Activated CD4-positive, alpha-beta T cell treated with anti-CD3 and anti-CD28 coated beads, Interleukin-2, amount 50 U/mL, for 48 hours (primary cell): ENCODE measurements around the gene ATP11C.

Experiments used
- DNase-seq, 2 experiments: peaks; one replicate each; pipeline ENCODE4 v3.0.0-alpha.2; 2020

Gene ATP11C

DNA sequence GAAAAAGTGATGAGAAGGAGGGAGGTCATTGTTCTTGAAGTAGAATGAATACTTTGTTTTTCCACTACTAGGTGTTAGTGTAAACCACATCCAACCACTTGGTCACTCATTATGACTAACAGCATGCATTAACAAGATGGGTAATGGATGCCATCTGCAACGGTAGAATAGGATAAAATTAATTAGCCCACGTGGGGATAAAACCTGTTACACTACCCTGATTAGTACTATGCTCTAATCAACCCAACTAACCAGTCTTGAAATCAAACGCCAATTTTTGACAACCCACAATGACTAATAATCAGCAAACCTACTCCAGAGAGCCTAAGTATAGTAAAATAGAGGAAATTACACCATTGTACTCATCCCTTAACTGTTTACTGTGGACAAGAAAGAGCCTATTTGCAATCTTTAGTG lies 131.4 kb downstream of the ATP11C start:
- no peak for DNase-seq

DNA sequence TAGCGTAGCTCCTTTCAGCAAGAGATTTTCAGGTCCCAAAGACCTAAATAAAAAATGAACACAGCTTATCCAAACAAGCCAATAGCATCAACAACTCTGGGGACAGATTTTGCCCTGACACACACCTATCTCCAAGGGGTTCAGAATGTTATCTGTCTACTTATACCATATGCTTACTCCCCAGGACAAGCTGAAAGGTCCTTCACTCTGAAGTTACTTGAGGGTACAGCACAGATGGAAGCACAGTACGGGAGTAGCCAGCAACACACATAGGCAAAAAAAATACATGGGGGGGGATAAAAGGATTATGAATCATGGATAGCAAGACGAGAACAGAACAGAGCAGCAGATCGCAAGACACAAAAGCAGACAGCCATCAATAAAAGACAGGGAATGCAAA lies 134.2 kb downstream of the ATP11C start:
- DNase-seq: no peak

DNA sequence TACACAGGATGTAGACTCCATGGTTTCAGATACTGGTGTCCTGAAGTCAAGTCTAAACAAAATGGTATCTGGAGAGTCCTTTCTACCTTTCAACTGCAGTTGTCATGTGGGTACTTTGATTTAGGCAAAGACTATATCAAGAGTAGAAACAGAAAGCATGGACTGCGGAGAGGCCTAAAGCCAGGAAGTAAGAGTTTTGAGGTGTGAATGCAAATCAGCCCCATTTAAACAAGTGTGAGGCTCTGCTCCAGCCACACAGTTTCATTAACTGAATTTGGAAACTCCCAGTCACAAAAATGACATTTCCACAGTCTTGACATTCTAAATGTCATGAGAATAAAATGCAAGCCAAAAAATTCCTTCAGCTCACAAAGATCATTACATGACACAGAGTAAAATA lies 137.7 kb downstream of the ATP11C start:
- no peak for DNase-seq

DNA sequence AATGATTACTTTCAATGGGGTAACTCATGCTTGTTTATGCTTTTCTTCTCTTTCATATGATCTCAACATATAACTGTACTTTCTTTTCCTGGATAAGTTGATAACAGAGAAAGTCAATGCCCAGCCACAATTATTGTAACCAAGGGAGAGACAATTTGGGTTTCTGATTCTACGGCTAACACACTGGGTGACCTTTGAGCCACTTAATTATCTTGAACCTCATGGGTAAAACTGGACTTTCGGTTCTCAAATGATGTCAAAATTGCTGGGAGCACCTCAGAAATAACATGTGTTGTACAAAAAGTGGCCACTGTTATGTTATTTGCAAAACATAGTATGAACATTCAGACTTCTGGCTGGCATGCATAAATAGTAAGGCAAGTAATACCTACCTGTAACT lies 145.3 kb downstream of the ATP11C start:
- DNase-seq: no peak

DNA sequence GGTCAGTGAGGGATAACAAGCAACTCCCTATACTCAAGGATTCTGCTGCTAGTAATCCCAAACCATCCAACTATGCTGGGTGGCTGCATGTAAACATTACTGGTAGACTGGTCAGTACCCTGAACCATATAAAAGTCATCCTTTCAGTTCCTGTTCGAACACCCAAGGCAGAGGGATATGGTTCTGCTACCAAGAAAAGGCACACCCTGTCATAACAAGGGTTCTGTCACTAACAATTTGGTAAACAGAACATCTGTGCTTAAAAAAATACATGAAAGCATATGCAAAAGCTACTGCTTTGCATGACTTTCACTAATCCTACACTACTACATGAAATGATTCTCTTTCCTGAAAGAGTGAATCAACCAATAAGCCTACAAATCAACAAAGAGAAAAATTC lies 148.0 kb downstream of the ATP11C start:
- DNase-seq: no peak

DNA sequence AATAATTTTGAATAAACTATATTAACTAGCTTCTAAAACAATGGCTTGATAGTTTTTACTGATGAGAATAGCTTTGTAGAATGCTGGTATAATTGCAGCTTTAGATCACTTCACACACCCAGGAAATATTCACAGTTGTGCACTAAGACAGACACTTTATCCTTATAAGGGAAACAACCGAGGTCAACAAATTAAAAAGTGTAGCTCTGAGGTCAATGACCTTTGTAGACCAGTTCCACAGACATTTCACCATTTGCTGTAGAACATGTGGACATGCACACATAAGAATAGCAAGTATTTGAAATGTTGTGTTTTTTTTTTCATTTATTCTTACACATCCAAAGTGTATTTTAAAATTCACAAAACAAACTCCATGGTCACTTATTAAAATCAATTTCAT lies 148.9 kb downstream of the ATP11C start:
- DNase-seq: no peak

DNA sequence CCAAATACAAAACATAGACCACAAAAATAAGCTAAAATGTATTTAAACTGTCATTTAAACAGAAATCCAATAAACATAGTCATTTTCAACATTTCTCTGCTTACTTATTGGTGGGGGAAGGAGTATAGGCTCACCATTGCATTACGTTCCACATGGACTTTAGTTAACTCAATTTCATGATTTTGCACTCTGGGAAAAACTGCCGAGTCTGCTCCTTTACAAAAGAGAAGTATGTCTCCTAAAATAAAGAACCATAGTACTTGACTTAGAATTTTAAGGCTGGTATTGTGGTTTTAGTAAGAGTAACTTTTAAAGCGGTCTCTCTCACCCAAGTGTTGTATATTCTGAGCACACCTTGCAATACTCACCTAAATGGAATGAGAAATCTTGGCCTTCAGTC lies 149.8 kb downstream of the ATP11C start:
- DNase-seq: no peak

DNA sequence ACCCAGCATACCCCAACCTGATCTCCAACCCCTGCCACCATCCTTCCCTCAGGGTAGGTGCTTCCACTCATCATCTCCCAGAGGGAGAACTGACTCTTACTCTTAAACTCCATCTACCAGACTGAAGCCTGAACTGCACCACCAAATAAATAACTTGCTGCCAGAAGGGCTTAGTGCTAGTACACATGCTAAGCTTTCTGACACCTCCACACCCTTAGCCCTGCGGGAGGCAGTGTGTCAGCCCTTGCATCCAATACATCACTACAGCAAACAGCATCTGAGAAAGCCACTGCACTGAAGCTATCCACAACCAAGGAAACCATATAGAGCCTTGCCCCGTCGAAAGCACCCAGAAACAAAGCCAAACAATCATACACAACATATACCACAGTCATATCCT lies 156.3 kb downstream of the ATP11C start:
- DNase-seq: no peak

DNA sequence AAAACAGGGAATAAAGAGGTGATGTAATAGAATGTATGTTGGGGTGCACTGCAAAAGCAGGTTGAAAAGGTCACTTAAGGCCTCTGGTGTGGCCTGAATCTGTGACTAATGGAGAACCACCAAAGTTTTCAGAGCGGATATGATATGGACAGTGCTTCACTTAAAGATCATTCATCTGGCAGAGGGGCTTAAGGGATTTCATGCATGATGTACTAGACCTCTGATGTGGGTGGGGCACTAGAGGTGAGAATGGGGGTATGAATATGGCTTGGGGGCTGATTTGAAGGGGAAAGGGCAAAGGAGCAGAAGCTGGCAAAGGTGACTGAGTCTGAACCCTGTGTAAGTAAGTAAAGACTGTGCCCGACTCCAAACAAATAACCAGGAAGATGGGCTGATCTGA lies 162.5 kb downstream of the ATP11C start:
- DNase-seq: no peak

DNA sequence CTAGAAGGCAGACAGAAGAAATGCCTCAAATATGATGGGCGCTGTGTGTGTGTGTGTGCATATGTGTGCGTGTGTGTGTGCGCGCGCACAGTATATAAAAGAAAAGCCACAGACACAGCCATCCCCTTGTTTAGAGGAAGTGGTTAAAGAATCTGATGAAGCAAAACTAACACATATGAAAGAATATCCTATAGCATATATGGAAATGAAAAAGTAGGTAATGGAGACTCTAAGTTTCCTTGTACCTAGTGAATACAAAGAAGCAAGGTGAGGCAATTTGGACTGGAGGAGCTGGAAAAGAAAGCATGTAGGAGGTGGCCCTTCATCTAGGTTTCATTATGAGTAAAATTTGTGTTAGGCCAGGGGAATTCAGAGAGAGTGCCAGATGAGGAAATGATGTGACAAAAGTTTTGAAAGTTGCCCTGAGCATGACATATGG lies 166.3 kb downstream of the ATP11C start:
- no peak for DNase-seq

DNA sequence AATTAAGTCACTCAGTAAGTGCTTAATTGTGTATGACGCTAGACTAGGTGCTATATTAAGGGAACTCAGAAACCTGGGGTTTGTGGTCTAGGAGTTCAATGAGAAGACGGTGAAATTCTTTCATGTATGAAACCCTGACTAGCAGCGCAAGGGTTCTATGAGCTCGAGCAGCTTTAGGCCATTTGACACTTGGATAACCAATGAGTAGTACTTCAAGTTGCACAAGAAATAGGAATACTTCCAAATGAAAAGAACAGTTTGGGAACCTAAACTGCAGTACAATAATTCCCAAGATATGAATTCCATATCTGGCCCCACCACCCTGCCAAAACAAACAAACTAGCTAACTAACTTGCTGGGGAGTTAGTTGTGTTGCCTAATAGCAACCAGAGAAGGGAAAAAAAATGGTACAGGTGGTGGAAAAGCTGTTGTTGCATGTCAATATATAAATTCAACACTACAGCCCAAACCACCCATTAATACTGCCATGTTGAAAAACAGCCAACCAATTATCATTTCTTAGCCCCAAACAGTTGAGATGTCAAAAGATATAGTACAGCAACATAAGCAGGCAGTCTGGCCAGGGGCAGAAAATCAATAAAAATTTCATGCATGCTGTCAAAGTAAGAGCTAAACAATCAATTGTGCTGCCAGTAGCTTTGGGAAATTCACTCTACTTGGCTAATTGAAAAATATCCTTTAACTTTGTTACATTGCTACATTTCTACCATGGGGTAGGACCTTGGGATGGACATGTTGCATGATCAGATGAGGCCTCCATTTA lies 170.3 kb downstream of the ATP11C start:
- no peak for DNase-seq

DNA sequence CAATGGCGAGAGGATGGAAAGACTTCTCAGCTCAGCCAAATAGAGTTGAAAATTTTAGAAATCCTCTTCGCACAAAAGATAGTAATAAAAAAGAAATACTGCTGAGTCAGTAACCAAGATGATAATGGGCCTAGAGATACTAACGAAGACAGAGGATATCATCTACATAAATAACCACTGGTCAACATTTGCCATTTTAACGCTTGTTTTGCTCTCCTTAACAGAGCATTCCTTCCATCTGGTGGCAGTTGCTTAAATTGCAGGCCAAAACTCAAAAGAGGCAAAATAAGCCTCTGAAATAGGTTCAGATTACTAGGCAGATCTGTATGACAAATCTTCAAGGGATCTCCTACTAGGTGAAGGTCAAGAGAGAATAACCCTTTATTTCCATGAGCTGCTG lies 173.2 kb downstream of the ATP11C start:
- DNase-seq: no peak

DNA sequence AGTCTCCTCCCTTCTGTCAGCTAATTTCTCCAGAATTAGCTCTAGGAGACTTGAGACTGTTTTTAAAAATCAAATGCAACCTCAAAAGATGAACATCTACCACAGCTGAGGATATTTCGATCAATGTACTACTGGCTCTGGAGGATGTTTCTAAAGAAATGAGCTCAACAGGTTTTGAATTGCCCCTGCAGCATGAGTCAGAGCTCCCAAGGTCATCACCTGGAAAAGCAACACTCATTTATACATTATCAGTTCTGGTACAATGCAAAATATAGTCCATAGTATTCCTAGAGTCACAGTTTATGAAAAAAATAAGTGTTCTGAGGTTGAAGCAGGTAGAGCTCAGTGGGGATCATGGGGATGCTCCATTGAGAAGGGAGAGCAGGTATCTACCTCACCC lies 174.0 kb downstream of the ATP11C start:
- no peak for DNase-seq

DNA sequence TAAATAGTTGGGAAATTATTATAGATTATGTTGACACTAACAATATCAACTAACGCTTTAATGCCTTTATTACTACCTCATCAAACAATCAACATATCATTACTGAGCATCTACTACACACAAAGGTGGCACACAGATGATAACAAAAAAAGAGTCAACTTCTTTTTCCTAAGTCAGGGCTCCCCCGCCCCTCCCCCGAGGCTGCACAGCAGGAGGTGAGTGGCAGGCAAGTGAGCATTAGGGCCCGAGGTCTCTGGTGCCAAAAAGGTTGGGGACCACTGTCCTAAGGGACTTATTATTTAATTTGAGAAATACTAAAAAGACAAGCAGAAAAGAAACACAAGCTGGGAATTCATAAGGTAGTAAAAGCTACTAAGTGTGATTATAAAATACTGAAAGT lies 174.6 kb downstream of the ATP11C start:
- no peak for DNase-seq

DNA sequence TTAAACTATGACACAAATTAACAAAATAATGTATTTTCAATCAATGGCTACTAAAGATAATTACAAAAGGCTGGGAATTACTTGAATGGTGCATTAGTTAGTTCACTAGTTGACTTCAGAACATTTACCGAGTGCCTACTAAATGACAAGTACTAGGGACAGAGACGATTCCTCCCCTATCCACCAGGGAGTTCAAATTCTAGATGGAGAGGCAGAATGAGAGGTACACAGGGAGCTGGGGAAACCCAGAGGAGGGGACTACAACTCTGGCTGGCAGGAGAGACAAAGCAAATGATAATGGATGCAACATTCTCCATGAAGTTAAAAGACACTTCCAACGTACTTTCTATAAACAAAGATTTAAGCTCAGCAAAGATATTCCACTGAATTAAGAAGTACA lies 181.8 kb downstream of the ATP11C start:
- no peak for DNase-seq

DNA sequence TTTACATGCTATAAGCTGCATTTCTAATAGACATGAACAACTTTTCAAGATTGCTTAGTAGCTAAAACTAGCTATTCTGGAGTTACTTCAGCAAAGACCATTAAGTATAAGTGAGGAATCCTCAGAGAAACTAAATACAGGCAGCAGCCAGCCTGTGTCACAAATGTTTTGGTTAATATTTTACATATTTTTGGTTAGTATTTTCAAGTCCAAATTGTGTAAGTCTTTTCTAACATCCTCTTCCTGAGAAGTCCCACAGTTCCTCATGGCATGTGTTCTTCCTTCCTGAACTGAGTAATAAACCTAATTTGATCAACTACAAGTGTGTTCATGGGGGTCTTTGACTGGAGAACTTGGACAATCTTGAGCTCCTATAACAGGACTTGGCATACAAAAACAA lies 182.5 kb downstream of the ATP11C start:
- no peak for DNase-seq

DNA sequence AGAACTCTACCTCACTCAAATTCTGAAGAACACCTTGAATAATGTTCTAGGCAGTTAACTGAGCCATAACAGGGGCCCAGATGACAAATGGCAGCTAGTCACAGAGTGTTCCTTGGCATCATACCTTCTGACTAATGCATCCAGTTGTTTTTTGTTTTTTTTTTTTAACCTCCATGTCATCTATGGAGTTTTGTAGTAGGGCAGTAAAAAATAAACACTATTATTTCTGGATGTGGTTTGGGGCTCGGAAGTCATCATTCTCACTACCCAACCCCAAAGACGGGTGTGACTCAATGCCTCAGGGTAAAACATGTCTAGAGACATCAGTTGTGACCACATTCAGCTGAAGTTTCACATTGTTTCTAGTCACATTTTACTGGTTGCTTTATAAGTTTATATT lies 193.7 kb downstream of the ATP11C start:
- peak in 1 of 2 experiments; percentile 4 for DNase-seq

DNA sequence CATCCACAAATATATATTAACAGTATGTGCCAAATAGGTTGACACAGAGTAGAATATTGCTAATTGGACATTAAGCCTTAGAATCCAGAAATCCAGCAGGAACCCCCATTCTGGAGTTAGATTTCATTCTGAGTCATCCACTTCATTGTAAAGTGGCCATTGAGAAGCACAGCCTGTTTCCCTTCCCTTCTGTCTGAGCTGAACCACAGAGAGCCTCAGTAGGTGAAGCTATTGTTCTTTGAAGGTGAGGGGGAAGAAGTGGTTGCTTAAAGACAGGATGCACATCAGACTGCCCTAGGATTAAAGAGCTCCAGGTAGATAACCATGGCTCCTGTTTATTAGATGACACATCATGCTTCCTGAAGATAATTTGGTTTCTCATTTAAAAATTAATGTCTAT lies 194.3 kb downstream of the ATP11C start:
- DNase-seq: no peak

DNA sequence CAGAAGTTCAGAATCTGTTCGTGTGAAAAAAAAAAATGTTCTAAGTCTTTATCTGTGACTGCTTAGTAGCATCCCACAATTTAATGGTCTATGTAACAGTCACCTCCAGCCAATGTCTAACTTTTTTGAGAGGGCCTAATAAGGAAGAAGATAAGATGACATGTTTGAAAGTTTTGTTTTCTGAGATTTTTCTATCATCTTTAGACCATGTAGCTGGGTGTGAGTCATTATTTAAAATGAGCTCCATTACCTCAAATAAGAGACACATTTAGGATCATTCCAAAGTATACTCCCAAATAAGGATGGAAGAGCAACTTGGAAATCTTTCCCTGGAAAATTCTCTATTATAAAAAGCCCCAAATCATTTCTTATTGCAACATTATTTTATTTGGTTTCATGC lies 196.7 kb downstream of the ATP11C start:
- DNase-seq: no peak

DNA sequence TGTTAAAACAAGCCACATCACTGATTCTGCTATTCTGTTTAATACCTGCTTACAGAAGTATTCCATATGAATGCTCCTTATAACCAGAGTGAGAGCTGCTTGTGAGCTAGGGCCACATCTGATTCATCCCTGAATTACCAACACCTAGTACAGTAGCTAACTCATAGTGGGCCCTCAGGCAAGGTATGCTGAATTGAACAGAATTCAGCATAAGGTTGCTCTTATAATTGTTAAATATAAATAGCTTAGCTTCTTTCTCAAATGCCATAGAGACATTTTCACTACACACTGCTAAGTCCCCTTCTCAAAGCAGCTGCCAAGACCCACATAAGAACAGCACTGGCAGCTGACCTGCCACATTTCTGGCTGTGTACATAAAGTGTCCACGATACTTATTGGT lies 197.9 kb downstream of the ATP11C start:
- DNase-seq: no peak

DNA sequence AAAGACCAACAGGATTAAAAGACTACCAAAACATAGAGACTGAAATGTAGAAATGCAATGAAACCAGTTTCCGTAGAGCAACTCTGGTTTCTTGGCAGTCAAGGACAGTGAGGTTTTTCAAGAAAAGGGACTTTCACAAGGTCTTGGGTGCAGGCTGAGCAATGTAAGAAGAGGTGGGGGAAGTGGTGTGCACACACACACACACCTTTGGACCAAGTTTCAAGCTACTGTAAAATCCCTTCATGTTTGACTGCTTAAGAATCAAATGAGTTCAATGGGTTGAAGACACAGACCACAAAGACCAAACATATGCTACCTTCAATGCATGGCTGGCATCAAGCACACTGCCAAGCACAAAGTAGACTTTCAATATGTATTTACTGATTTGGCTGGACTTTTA lies 207.1 kb downstream of the ATP11C start:
- DNase-seq: no peak

DNA sequence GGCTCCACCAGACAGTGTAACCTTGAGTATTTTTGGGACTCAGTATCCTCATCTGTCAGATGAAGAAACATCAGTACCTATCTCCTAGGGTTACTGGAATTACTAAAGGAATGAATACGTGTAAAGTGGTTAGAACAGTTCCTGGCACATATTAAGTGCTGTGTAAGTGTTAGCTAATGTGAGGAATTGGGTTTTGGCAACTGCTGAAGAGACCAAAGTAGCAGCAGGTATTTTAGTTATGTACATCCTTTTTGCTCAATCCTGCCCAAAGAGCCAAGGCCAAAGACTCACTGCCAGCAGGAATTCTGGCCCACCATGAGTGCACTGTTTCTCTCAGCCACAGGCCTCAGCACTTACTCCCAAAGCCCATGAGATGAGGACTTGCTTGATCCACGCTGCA lies 208.2 kb downstream of the ATP11C start:
- DNase-seq: no peak

DNA sequence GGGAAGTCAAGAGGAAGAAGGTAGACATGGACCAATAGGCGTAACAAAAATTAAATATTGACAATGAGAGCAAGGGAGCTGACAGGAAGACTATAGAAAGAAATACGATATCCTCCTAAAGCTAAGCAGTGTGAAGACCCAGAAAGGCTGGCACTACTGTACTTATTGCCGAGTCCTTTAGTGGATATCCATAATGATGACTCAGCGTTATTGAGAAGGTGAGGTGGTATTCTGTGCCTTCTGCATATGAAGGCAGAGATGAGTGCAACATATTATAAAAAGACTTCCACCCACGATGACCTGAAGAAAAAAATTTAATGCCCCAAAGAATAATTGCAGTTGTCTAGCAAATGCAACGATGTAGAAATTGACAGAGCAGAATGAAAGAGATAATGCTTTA lies 211.9 kb downstream of the ATP11C start:
- no peak for DNase-seq

DNA sequence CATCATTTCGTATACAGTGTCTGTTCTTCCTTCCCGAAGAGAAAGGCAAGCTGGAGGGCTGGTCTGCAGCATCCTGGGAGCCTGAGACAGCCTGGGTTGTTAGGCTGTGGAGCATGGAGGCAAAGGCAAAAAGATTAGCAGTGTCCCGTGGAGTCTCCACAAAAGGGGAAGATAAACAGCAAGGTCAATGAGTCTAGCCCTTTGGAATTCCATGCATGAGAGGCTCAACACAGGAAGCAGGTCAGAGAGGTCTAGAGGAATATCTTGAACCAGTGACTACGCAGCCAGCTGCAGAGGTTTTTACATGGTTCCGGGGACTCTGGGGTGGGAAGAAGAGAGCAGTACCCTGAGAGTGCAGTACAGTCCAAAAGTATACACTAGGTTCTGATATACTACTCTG lies 212.7 kb downstream of the ATP11C start:
- DNase-seq: no peak

DNA sequence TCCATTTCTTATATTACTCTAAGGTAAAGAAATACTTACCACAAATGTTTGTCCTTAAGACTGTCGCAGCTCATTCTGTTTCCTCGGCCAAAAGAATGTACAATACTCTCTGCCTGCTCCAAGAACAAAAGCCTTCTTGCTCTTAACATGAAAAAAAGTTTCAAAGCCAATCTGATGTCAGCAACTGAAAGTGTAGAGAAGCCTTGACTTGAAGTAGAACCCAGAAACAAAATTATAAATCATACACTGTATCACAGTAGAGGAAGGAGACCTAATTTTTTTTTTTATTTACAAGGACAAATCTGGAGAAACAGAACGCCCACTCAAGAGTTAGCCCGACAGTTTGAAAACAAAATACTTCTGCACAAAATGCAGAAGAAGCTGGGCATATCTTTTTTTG lies 224.8 kb downstream of the ATP11C start, which contains the start of gene MCF2:
Gene MCF2, minus strand, starts transcription at position 101 of the 400 bp plus-strand sequence. CDS start 56,423 bp downstream, outside the sequence.
- no peak for DNase-seq
